Measurements from ENCODE around the gene BRCC3. TPM values are rescaled to one million over a fixed set of nuclear protein-coding genes. Genes with fewer than 3 reads are reported as not detected.

The BRCC3 gene
- total RNA-seq, 1 donor: 10.1 TPM

DNA sequence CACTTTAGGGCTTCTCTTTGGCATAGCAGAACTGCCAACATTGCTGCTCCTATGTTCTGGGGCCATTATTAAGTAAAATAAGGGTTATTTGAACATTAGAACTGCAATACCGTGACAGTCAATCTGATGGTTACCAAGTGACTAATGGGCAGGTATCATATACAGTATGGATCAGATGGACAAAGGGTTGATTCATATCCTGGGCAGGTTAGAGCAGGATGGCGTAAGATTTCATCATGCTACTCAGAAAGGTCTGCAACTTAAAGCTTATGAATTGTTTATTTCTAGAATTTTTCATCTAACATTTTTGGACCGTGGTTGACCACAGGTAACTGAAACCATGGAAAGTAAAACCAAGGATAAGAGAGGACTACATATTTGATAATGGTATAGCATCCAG lies 40.9 kb downstream of the BRCC3 start:
- TF ChIP-seq, protein P1, sequence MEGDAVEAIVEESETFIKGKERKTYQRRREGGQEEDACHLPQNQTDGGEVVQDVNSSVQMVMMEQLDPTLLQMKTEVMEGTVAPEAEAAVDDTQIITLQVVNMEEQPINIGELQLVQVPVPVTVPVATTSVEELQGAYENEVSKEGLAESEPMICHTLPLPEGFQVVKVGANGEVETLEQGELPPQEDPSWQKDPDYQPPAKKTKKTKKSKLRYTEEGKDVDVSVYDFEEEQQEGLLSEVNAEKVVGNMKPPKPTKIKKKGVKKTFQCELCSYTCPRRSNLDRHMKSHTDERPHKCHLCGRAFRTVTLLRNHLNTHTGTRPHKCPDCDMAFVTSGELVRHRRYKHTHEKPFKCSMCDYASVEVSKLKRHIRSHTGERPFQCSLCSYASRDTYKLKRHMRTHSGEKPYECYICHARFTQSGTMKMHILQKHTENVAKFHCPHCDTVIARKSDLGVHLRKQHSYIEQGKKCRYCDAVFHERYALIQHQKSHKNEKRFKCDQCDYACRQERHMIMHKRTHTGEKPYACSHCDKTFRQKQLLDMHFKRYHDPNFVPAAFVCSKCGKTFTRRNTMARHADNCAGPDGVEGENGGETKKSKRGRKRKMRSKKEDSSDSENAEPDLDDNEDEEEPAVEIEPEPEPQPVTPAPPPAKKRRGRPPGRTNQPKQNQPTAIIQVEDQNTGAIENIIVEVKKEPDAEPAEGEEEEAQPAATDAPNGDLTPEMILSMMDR (IDR thresholded peaks at IDR 0.05; ENCODE audit: extremely low read depth, low read depth, low read length): no peak
- H3K79me2 ChIP-seq (ENCODE audit: insufficient read depth, low read length): no peaks in the 10 kb centered on the region
- no peak overlapping the region for H2AFZ ChIP-seq (ENCODE audit: low read length)
- H3K9me3 ChIP-seq (ENCODE audit: low read depth, low read length): no peaks in the 10 kb centered on the region
- DNase-seq (ENCODE audit: insufficient read length, low spot score, missing footprints): no peak
- no peaks in the 10 kb centered on the region for H3K27me3 ChIP-seq (ENCODE audit: insufficient read depth, low read length)
- H3K27ac ChIP-seq (ENCODE audit: low read depth, low read length): no peak overlapping the region
- H3K4me2 ChIP-seq (ENCODE audit: insufficient read depth, low read length): no peak overlapping the region
- no peak overlapping the region for H3K4me3 ChIP-seq (ENCODE audit: insufficient read depth, low read length)
- no peaks in the 10 kb centered on the region for H3K4me1 ChIP-seq (ENCODE audit: insufficient read depth, low read length)
- H3K36me3 ChIP-seq (ENCODE audit: insufficient read depth, low read length): no peaks in the 10 kb centered on the region
- no peaks in the 10 kb centered on the region for H4K20me1 ChIP-seq (ENCODE audit: insufficient read depth, low read length)

DNA sequence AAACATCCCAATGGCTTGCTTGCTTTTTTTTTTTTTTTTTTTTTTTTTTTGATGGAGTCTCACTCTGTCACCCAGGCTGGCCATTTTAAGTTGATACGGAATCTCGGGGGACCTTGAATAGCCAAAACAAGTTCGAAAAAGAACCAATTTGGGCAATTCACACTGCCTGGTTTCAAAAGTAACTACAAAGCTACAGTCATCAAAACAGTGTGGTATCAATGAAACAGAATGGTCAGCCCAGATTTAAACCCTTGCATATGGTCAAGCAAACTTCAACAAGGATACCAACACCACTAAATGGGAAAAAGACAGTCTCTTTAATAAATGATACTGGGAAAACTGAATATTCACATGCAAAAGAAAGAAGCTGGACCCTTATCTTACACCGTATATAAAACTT lies 41.8 kb downstream of the BRCC3 start:
- Histone ChIP-seq H3K9me3 (ENCODE audit: low read depth, low read length) (no peaks in the 10 kb centered on the region), H4K20me1 (ENCODE audit: insufficient read depth, low read length) (no peaks in the 10 kb centered on the region), H2AFZ (ENCODE audit: low read length) (no peak overlapping the region), H3K4me1 (ENCODE audit: insufficient read depth, low read length) (no peaks in the 10 kb centered on the region), H3K4me2 (ENCODE audit: insufficient read depth, low read length) (no peak overlapping the region), H3K27me3 (ENCODE audit: insufficient read depth, low read length) (no peaks in the 10 kb centered on the region), H3K4me3 (ENCODE audit: insufficient read depth, low read length) (no peak overlapping the region), H3K27ac (ENCODE audit: low read depth, low read length) (no peak overlapping the region), H3K36me3 (ENCODE audit: insufficient read depth, low read length) (no peaks in the 10 kb centered on the region), H3K79me2 (ENCODE audit: insufficient read depth, low read length) (no peaks in the 10 kb centered on the region)
- DNase-seq (ENCODE audit: insufficient read length, low spot score, missing footprints): no peak
- TF ChIP-seq, protein P1 (IDR thresholded peaks at IDR 0.05; ENCODE audit: extremely low read depth, low read depth, low read length): no peak

DNA sequence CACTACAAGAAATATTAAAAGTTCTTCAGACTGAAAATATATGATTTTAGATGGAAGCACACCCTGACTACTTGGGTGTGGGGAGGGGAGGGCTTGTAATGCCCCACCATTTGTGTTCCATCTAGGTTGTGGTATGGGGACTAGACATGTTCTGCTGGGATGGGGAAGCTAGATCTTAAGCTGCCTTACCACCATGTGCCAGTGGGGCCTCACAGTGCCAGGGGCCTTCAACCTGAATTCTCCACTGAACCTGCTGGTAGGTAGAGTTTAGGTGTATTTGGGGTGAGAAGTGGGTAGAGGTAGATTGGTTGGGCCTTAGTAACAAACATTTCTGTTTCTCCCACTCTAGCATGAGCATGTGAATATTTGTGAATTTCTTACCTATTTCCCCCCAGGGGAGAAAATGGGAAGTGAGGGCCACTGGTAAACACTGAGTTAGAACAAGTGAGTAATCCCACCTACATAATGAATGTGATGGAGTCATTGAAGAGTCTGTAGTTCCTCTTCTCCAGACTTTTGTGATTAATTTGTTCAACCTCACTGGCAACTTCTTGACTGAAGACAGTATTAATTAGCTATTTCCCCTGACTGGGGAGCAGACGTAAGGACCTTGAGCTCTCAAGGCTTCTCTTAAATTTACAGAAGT lies 44.0 kb downstream of the BRCC3 start:
- Histone ChIP-seq H3K27me3 (ENCODE audit: insufficient read depth, low read length) (no peaks in the 10 kb centered on the region), H3K9me3 (ENCODE audit: low read depth, low read length) (no peaks in the 10 kb centered on the region), H2AFZ (ENCODE audit: low read length) (no peak overlapping the region), H4K20me1 (ENCODE audit: insufficient read depth, low read length) (no peaks in the 10 kb centered on the region), H3K4me1 (ENCODE audit: insufficient read depth, low read length) (no peaks in the 10 kb centered on the region), H3K36me3 (ENCODE audit: insufficient read depth, low read length) (peaks cover 6% of the 10 kb centered on the region), H3K79me2 (ENCODE audit: insufficient read depth, low read length) (no peaks in the 10 kb centered on the region), H3K27ac (ENCODE audit: low read depth, low read length) (no peak overlapping the region), H3K4me3 (ENCODE audit: insufficient read depth, low read length) (no peak overlapping the region), H3K4me2 (ENCODE audit: insufficient read depth, low read length) (no peak overlapping the region)
- TF ChIP-seq, protein P1 (IDR thresholded peaks at IDR 0.05; ENCODE audit: extremely low read depth, low read depth, low read length): no peak
- DNase-seq (ENCODE audit: insufficient read length, low spot score, missing footprints): no peak

DNA sequence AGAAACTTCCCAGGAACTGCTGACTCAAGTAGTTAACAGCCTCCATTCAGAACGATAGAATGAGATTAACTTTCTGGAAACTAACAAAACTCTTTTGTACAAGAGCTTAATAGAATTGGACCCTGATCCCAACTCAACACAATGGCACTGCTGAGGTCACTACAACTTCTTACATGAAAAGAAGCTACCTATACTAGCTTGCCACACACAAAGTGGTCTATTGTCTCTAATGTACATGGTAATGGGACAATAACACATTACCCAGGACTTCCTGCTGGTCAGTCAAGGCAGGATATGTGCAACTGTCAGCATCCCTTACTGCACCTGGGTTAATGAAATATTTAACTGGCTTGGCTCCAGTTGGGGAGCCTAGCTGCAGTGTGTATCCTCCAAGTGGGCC lies 56.2 kb downstream of the BRCC3 start:
- no peak overlapping the region for H2AFZ ChIP-seq (ENCODE audit: low read length)
- no peak overlapping the region for H3K27ac ChIP-seq (ENCODE audit: low read depth, low read length)

More for the DNA sequence above, 56.2 kb downstream of the BRCC3 start:
- no peaks in the 10 kb centered on the region for H3K4me1 ChIP-seq (ENCODE audit: insufficient read depth, low read length)
- H3K9me3 ChIP-seq (ENCODE audit: low read depth, low read length): no peaks in the 10 kb centered on the region
- H3K36me3 ChIP-seq (ENCODE audit: insufficient read depth, low read length): no peaks in the 10 kb centered on the region
- H3K79me2 ChIP-seq (ENCODE audit: insufficient read depth, low read length): no peaks in the 10 kb centered on the region
- H3K4me2 ChIP-seq (ENCODE audit: insufficient read depth, low read length): no peak overlapping the region
- no peaks in the 10 kb centered on the region for H3K27me3 ChIP-seq (ENCODE audit: insufficient read depth, low read length)
- H3K4me3 ChIP-seq (ENCODE audit: insufficient read depth, low read length): no peak overlapping the region
- no peak for DNase-seq (ENCODE audit: insufficient read length, low spot score, missing footprints)
- TF ChIP-seq, protein P1 (IDR thresholded peaks at IDR 0.05; ENCODE audit: extremely low read depth, low read depth, low read length): no peak
- no peaks in the 10 kb centered on the region for H4K20me1 ChIP-seq (ENCODE audit: insufficient read depth, low read length)

Measured in osteoblast (primary cell).